ENCODE results near the gene ACE. TPM values are rescaled to one million over a fixed set of nuclear protein-coding genes. Genes with fewer than 3 reads are reported as not detected.

The ACE gene
- total and polyA plus RNA-seq, 12 donors = 2.0 to 25.8 (median 12.0) TPM

DNA sequence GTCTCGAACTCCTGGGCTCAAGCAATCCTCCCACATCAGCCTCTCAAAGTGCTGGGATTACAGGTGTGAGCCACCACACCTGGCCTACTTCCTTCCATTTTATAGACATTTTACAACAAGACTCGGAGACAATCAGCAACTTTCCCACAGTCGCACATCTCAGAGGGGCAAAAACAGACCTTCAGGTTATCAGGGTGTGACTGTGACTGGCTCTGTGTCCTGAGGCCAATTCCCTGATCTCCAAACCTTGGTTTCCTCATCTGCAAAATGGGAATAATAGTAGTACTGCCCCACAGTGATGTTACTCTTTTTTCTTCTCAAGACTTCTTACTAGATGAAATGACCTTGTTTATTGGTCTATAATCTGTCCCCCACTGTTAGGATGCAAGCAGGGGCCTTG lies 35.5 kb downstream of the ACE start:
- DNase-seq = no peak
- H3K9me3 ChIP-seq = no peaks in the 10 kb centered on the region

DNA sequence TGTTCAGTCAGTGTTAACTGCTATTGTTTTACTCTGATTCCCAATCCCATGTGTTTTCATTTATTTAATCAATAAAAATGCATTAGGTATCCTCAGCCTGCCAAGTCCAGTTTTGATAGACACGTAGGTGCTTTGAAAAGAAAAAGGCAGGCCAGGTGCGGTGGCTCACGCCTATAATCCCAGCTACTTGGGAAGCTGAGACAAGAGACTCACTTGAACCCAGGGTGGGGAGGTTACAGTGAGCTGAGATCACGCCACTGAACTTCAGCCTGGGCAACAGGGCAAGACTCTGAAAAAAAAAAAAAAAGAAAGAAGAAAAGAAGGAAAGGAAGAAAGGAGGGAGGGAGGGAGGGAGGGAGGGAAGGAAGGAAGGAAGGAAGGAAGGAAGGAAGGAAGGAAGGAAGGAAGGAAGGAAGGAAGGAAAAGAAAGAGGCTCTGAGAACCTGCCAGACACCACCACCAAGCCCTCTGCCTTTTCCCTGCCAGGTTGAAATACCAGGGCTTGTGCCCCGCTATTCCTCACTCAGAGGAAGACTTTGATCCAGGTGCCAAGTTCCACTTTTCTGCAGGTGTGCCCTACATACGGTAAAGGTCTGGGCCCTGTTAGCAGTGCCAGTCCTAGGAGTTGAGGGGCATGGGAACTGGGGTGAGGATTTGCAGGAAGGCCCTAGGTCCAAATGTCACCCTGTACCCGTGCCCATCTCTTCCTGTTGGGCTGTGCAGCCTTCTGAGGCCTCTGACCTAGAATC lies 36.2 kb downstream of the ACE start:
- DNase-seq = no peak
- intact Hi-C loops (cut with DNase I) = no loop called here

More for the DNA sequence above, 35.5 kb downstream of the ACE start:
- TF ChIP-seq, protein P1, sequence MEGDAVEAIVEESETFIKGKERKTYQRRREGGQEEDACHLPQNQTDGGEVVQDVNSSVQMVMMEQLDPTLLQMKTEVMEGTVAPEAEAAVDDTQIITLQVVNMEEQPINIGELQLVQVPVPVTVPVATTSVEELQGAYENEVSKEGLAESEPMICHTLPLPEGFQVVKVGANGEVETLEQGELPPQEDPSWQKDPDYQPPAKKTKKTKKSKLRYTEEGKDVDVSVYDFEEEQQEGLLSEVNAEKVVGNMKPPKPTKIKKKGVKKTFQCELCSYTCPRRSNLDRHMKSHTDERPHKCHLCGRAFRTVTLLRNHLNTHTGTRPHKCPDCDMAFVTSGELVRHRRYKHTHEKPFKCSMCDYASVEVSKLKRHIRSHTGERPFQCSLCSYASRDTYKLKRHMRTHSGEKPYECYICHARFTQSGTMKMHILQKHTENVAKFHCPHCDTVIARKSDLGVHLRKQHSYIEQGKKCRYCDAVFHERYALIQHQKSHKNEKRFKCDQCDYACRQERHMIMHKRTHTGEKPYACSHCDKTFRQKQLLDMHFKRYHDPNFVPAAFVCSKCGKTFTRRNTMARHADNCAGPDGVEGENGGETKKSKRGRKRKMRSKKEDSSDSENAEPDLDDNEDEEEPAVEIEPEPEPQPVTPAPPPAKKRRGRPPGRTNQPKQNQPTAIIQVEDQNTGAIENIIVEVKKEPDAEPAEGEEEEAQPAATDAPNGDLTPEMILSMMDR (IDR thresholded peaks at IDR 0.05) = no peak
- Histone ChIP-seq H3K27me3 (peaks cover 0 to 10% (median 0%) of the 10 kb centered on the region in 7 donors), H3K27ac (no peak overlapping the region), H3K36me3 (no peaks in the 10 kb centered on the region), H3K4me3 (no peak overlapping the region), H3K4me1 (no peaks in the 10 kb centered on the region)
- intact Hi-C loops (cut with DNase I) = no loop called here
- 86 to 89% methylated on average over 3 of the region's 3 CpGs for WGBS, 2 donors
- ATAC-seq = no peak

DNA sequence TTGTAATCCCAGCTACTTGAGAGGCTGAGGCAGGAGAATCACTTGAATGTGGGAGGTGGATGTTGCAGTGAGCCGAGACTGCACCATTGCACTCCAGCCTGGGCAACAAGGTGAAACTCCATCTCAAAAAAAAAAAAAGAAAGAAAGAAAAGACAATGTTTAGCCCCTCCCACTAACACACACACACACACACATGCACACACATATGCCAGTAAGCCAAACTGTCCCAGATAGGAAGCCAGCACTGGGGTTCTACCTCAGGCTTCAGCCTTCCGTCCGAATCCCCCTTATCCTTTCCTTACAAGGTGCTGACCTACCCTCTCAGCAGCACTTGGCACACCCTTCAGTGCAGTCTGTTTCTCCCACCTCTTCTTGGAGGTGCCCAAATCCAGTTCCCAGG lies 37.6 kb downstream of the ACE start:
- no peak for ATAC-seq
- TF ChIP-seq, protein P1 (IDR thresholded peaks at IDR 0.05) = no peak
- Histone ChIP-seq H3K9me3 (no peaks in the 10 kb centered on the region), H3K36me3 (no peaks in the 10 kb centered on the region), H3K4me1 (no peaks in the 10 kb centered on the region), H3K4me3 (no peak overlapping the region), H3K27me3 (peaks cover 0 to 14% (median 0%) of the 10 kb centered on the region in 7 donors), H3K27ac (no peak overlapping the region)
- intact Hi-C loops (cut with DNase I) = no loop called here
- WGBS, 2 donors = 78% methylated on average over 3 of the region's 3 CpGs
- DNase-seq = no peak

More for the DNA sequence above, 36.2 kb downstream of the ACE start:
- Histone ChIP-seq H3K9me3 (no peaks in the 10 kb centered on the region), H3K4me3 (no peak overlapping the region), H3K27ac (no peak overlapping the region), H3K36me3 (no peaks in the 10 kb centered on the region), H3K27me3 (peaks cover 0 to 9% (median 0%) of the 10 kb centered on the region in 7 donors), H3K4me1 (no peaks in the 10 kb centered on the region)
- 77 to 84% methylated on average over 7 of the region's 7 CpGs for WGBS, 2 donors
- TF ChIP-seq, protein P1 (IDR thresholded peaks at IDR 0.05) = no peak
- ATAC-seq = no peak

DNA sequence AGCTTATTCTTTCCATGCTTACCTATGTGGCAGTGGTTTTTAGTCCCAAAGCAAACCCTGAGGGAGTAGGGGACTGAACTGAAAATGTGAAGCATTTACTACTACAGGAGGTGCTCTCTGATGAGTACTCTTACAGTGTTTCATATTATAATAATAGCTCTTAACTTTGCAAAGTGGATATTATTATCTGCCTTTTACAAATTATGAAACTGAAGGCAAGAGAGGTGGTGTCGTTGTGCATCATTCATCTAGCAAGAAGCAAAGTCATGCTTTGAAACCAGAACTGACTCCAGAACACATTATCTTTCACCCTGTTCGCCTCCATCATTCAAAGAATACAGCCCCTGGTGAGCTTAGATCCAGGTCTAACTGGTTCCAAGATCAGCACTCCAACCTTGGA lies 38.1 kb downstream of the ACE start:
- no peaks in the 10 kb centered on the region for H3K4me1 ChIP-seq
- no peak for ATAC-seq
- no peaks in the 10 kb centered on the region for H3K36me3 ChIP-seq
- TF ChIP-seq, protein P1 (IDR thresholded peaks at IDR 0.05) = no peak
- H3K9me3 ChIP-seq = no peaks in the 10 kb centered on the region
- no peak overlapping the region for H3K4me3 ChIP-seq
- 81% methylated on average over 2 of the region's 2 CpGs for WGBS, 2 donors
- DNase-seq = no peak
- peaks cover 0 to 14% (median 0%) of the 10 kb centered on the region in 7 donors for H3K27me3 ChIP-seq
- H3K27ac ChIP-seq = no peak overlapping the region
- intact Hi-C loops (cut with DNase I) = no loop called here
